Lung (tissue), 12 donors: ENCODE measurements around the gene MED29. TPM values are rescaled to one million over a fixed set of nuclear protein-coding genes. Genes with fewer than 3 reads are reported as not detected.
A peak's percentile ranks its signal among the peaks of the same experiment; 100 is the strongest.

ENCODE experiments used
- ATAC-seq: fragments of 200-7000 bp; cut with Tn5 transposase; one replicate; pipeline ENCODE4 v1.9.1; 2020; ENCODE audit warnings: moderate number of reproducible peaks; ENCODE audit not compliant: insufficient read depth, low FRiP score
- DNase-seq, 3 donors: peaks; one replicate each; pipeline ENCODE4 v3.0.0-alpha.2; 2013 to 2017
- H3K27ac ChIP-seq, 2 donors: one replicate each; pipeline ENCODE4 v1.5.1; 2013; ENCODE audit warnings: mild to moderate bottlenecking in 2 of 2, moderate library complexity in 2 of 2, control low read depth in 1 of 2, inconsistent platforms in 1 of 2, low read depth in 1 of 2, low read length in 1 of 2
- H3K27me3 ChIP-seq, 3 donors: one replicate each; pipeline ENCODE4 v1.5.1; 2013; ENCODE audit warnings: low read length in 2 of 3; ENCODE audit not compliant: control insufficient read depth in 3 of 3, insufficient read depth in 3 of 3
- H3K36me3 ChIP-seq, 4 donors: one replicate each; pipeline ENCODE4 v1.5.1; 2013; ENCODE audit warnings: low read length in 4 of 4, mild to moderate bottlenecking in 1 of 4, moderate library complexity in 1 of 4; ENCODE audit not compliant: control insufficient read depth in 4 of 4, insufficient read depth in 4 of 4
- H3K4me1 ChIP-seq, 5 donors: one replicate each; pipeline ENCODE4 v1.5.1; 2013; ENCODE audit warnings: low read length in 5 of 5, mild to moderate bottlenecking in 2 of 5, moderate library complexity in 1 of 5; ENCODE audit not compliant: control insufficient read depth in 5 of 5, insufficient read depth in 5 of 5
- H3K4me3 ChIP-seq: one replicate; pipeline ENCODE4 v1.5.1; 2013; ENCODE audit warnings: mild to moderate bottlenecking, control low read depth, moderate library complexity
- H3K9ac ChIP-seq, 2 donors: one replicate each; pipeline ENCODE4 v1.5.1; 2013; ENCODE audit warnings: low read length in 2 of 2, control low read depth in 1 of 2; ENCODE audit not compliant: insufficient read depth in 1 of 2
- H3K9me3 ChIP-seq, 4 donors: one replicate each; pipeline ENCODE4 v1.5.1; 2013; ENCODE audit warnings: low read length in 3 of 4, mild to moderate bottlenecking in 1 of 4, moderate library complexity in 1 of 4; ENCODE audit not compliant: control insufficient read depth in 4 of 4, insufficient read depth in 3 of 4
- WGBS, 2 donors: extraction: QIAGEN DNeasy Blood & Tissue Kit; methylation state at CpG; one replicate each; pipeline ENCODE4 v1.1.7; 2013; 5-methylcytosine and 5-hydroxymethylcytosine counted together
- polyA plus RNA-seq, 2 donors: library from polyadenylated mRNA; stranded (reverse); fragments of 200-250 nt; gene quantifications; one replicate each; pipeline ENCODE4 v1.2.1, GENCODE V29; 2013
- total RNA-seq, 2 donors: library from RNA; depleted of rRNA in 1 of 2; stranded (reverse); fragments of >200 nt in 1 of 2; gene quantifications; one replicate each; pipeline ENCODE4 v1.2.1, GENCODE V29; 2014 to 2021
- TF ChIP-seq, protein P1 (sequence below): IDR thresholded peaks from 2 replicates; pipeline ENCODE4 v1.5.1; 2012; ENCODE audit warnings: mild to moderate bottlenecking; ENCODE audit errors: control extremely low read depth, extremely low read depth
- donor health status: control.
- donor health status: control.
- donor health status: Bipolar disorder and iron deficiency.
- donor health status: healthy.
- donor health status: DM: yes; HTN: yes; CAD: no.

MED29 gene
- total and polyA plus RNA-seq, 4 donors, result 16.5 to 36.8 (median 32.8) TPM

DNA sequence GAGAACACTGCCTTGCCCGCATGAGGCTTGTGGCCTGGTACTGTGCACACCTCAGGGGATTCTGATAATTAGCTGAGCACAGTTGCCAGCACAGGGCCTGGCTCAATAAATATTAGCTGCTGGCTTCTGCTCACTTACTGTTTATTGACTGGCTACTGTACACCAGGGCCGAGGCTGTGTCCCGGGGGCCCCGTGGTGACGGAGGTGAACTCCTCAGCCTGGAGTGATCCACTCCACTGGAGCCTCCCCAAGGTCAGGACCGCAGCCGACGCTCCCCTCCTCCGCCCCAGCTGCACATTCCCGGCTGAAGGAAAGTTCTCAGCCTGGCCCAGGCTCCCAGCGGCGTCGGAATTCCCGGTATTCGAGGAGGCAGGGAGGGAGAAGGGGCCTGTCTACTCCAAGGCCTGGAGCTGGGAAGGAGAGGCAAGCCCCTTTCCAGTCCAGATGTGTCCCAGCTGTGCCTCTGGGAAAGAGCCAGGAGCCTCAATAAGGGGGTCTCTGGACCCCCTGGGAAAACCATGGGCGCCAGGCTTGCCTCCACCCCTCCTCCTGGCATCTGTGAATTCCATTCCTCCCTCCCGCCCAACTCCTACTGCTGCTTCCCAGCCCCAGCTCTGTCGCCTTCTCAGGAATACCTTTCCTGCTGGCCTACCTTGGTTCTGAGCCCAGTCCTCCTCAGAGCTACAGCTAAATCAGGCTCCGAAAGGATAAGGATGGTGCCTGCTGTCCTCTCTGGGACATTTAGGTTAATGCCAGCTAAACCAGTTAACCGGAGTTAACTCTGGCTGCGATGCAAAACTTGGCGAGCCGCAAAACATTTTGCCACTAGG is 37.3 kb downstream of the MED29 start:
- H3K36me3 ChIP-seq, result peaks cover 14 to 23% (median 15%) of the 10 kb centered on the region in 4 donors
- H3K9ac ChIP-seq, result peak overlapping the region in 1 of 2 donors; percentile 70
- TF ChIP-seq, protein P1, sequence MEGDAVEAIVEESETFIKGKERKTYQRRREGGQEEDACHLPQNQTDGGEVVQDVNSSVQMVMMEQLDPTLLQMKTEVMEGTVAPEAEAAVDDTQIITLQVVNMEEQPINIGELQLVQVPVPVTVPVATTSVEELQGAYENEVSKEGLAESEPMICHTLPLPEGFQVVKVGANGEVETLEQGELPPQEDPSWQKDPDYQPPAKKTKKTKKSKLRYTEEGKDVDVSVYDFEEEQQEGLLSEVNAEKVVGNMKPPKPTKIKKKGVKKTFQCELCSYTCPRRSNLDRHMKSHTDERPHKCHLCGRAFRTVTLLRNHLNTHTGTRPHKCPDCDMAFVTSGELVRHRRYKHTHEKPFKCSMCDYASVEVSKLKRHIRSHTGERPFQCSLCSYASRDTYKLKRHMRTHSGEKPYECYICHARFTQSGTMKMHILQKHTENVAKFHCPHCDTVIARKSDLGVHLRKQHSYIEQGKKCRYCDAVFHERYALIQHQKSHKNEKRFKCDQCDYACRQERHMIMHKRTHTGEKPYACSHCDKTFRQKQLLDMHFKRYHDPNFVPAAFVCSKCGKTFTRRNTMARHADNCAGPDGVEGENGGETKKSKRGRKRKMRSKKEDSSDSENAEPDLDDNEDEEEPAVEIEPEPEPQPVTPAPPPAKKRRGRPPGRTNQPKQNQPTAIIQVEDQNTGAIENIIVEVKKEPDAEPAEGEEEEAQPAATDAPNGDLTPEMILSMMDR, result no peak
- 34 to 36% methylated on average over 22 to 23 of the region's 23 CpGs for WGBS, 2 donors
- ATAC-seq (peak; percentile 16), DNase-seq (peak; percentile 90 to 95 (median 94))
- no peaks in the 10 kb centered on the region for H3K27me3 ChIP-seq
- peak overlapping the region; percentile 50 to 88 for H3K27ac ChIP-seq
- peaks cover 0 to 13% (median 7%) of the 10 kb centered on the region in 5 donors for H3K4me1 ChIP-seq
- H3K4me3 ChIP-seq, result no peak overlapping the region
- no peaks in the 10 kb centered on the region for H3K9me3 ChIP-seq

GRCh38 chr19:39430675-39431593 is 39.8 kb downstream of the MED29 start:
- Histone ChIP-seq H3K9me3 (no peaks in the 10 kb centered on the region), H3K36me3 (peaks cover 18 to 26% (median 20%) of the 10 kb centered on the region in 4 donors), H3K27ac (peak overlapping the region; percentile 46 to 96), H3K4me1 (peaks cover 10 to 26% (median 15%) of the 10 kb centered on the region in 5 donors), H3K4me3 (no peak overlapping the region), H3K9ac (no peak overlapping the region), H3K27me3 (no peaks in the 10 kb centered on the region)
- DNase-seq, result peak in 2 of 3 donors; percentile 54 to 63
- WGBS, 2 donors, result 44 to 50% methylated on average over 25 of the region's 25 CpGs
- TF ChIP-seq, protein P1, result no peak
- peak; percentile 60 for ATAC-seq

- Histone ChIP-seq H3K27ac (no peak overlapping the region), H3K9ac (no peak overlapping the region), H3K27me3 (no peaks in the 10 kb centered on the region), H3K9me3 (no peaks in the 10 kb centered on the region), H3K36me3 (peaks cover 18 to 26% (median 20%) of the 10 kb centered on the region in 4 donors), H3K4me3 (no peak overlapping the region), H3K4me1 (peaks cover 11 to 32% (median 15%) of the 10 kb centered on the region in 5 donors)
- ATAC-seq, result no peak
- TF ChIP-seq, protein P1, result no peak
- DNase-seq, result no peak
- WGBS, 2 donors, result 86 to 96% methylated on average over 8 of the region's 8 CpGs
Measured at GRCh38 chr19:39432677-39433025, 41.5 kb downstream of the MED29 start.
